SK-N-SH (cell line): ENCODE data around the gene E2F3. TPM values are rescaled to one million over a fixed set of nuclear protein-coding genes. Genes with fewer than 3 reads are reported as not detected.

ENCODE experiments used
- CTCF ChIA-PET: fragments of 300-600, 350-600 bp; formaldehyde crosslinking; extraction: SDS; loops from one replicate; lab custom pipeline; 2021; lab: Yijun Ruan, JAX
- POLR2A ChIA-PET: fragments of 350-600 bp; sonication (Branson Sonifier 250); formaldehyde crosslinking; extraction: SDS; loops from one replicate; lab custom pipeline; 2020; ENCODE audit warnings: antibody characterized with exemption, inconsistent platforms; lab: Yijun Ruan, JAX
- DNase-seq: peaks from one replicate; pipeline ENCODE4 v3.0.0; 2012
- H2AFZ ChIP-seq: fragments of 200-600 bp; sonication (generic); 2 replicates; pipeline ENCODE4 v1.8.1; 2016; ENCODE audit warnings: antibody characterized with exemption, mild to moderate bottlenecking, low read depth
- H3F3A ChIP-seq: fragments of 200-600 bp; sonication (generic); replicated peaks from 2 replicates; pipeline ENCODE3; 2016; ENCODE audit warnings: antibody characterized with exemption, mild to moderate bottlenecking; ENCODE audit not compliant: insufficient read depth
- H3K27ac ChIP-seq, 2 experiments: fragments of 200-500 bp in 1 of 2; fragments of 200-600 bp in 1 of 2; sonication (Bioruptor generic) in 1 of 2; sonication (generic), shearing (Covaris generic) in 1 of 2; 2 replicates each; pipeline versions ENCODE4 v1.5.1 to v1.6.1; 2014 to 2016; ENCODE audit warnings: low read depth in 2 of 2, inconsistent platforms in 1 of 2, low read length in 1 of 2, mild to moderate bottlenecking in 1 of 2, mixed read lengths in 1 of 2
- H3K27me3 ChIP-seq: fragments of 200-600 bp; sonication (generic), shearing (Covaris generic); 2 replicates; pipeline ENCODE4 v1.6.1; 2016; ENCODE audit warnings: mixed run types; ENCODE audit not compliant: insufficient read depth
- H3K36me3 ChIP-seq, 2 experiments: fragments of 200-500 bp in 1 of 2; fragments of 200-600 bp in 1 of 2; sonication (Bioruptor generic) in 1 of 2; sonication (generic) in 1 of 2; replicated peaks in 1 of 2; 2 replicates each; pipeline versions ENCODE3 to v1.5.1; 2014 to 2016; ENCODE audit warnings: low read length in 1 of 2, mild to moderate bottlenecking in 1 of 2; ENCODE audit not compliant: insufficient read depth in 2 of 2, control insufficient read depth in 1 of 2
- H3K4me1 ChIP-seq, 2 experiments: fragments of 200-500 bp in 1 of 2; fragments of 200-600 bp in 1 of 2; sonication (Bioruptor generic) in 1 of 2; sonication (generic), shearing (Covaris generic) in 1 of 2; 2 replicates each; pipeline versions ENCODE4 v1.5.1 to v1.6.1; 2014 to 2016; ENCODE audit warnings: low read depth in 1 of 2, low read length in 1 of 2, mixed run types in 1 of 2; ENCODE audit not compliant: insufficient read depth in 2 of 2, control insufficient read depth in 1 of 2
- H3K4me2 ChIP-seq: fragments of 200-600 bp; sonication (generic), shearing (Covaris generic); 2 replicates; pipeline ENCODE4 v1.6.1; 2017; ENCODE audit warnings: mixed run types
- H3K4me3 ChIP-seq, 2 experiments: fragments of 200-500 bp in 1 of 2; fragments of 200-600 bp in 1 of 2; sonication (Bioruptor generic) in 1 of 2; sonication (generic), shearing (Covaris generic) in 1 of 2; 2 replicates each; pipeline versions ENCODE4 v1.5.1 to v1.8.1; 2014 to 2016; ENCODE audit warnings: low read depth in 2 of 2, inconsistent platforms in 1 of 2, low read length in 1 of 2, mild to moderate bottlenecking in 1 of 2, mixed read lengths in 1 of 2, moderate library complexity in 1 of 2
- H3K79me2 ChIP-seq: fragments of 200-600 bp; sonication (generic); 2 replicates; pipeline ENCODE4 v1.8.1; 2017; ENCODE audit warnings: mild to moderate bottlenecking; ENCODE audit not compliant: insufficient read depth
- H3K9ac ChIP-seq: fragments of 200-600 bp; sonication (generic); 2 replicates; pipeline ENCODE4 v1.6.1; 2017; ENCODE audit warnings: mixed run types
- H3K9me2 ChIP-seq: fragments of 200-600 bp; sonication (generic); 2 replicates; pipeline ENCODE4 v1.6.1; 2017; ENCODE audit warnings: mixed run types
- H3K9me3 ChIP-seq: fragments of 200-600 bp; sonication (generic); 2 replicates; pipeline ENCODE4 v1.6.1; 2017; ENCODE audit warnings: mixed run types, mild to moderate bottlenecking, moderate library complexity
- H4K20me1 ChIP-seq: fragments of 200-600 bp; sonication (generic); 2 replicates; pipeline ENCODE4 v1.6.1; 2017; ENCODE audit warnings: mild to moderate bottlenecking, mixed run types; ENCODE audit not compliant: insufficient read depth
- EP300 ChIP-seq, 2 experiments: IDR thresholded peaks; 2 replicates each; pipeline versions ENCODE4 v1.4.0 to v1.6.1; 2012; ENCODE audit warnings: borderline replicate concordance in 1 of 2, low read depth in 1 of 2, low read length in 1 of 2
- EZH2phosphoT487 ChIP-seq: fragments of 200-600 bp; sonication (generic); IDR thresholded peaks from 2 replicates; pipeline ENCODE4 v1.6.1; 2017; ENCODE audit warnings: low read depth, mixed run types, mild to moderate bottlenecking, antibody characterized with exemption, moderate library complexity, borderline replicate concordance
- FOSL2 ChIP-seq: IDR thresholded peaks from 2 replicates; pipeline ENCODE4 v1.4.0; 2012; ENCODE audit warnings: low read depth, mild to moderate bottlenecking, moderate library complexity, borderline replicate concordance
- FOXM1 ChIP-seq: IDR thresholded peaks from 2 replicates; pipeline ENCODE4 v1.4.0; 2012; ENCODE audit warnings: low read depth, mild to moderate bottlenecking
- JUND ChIP-seq: IDR thresholded peaks from 2 replicates; pipeline ENCODE4 v1.4.0; 2012
- MEF2A ChIP-seq: IDR thresholded peaks from 2 replicates; pipeline ENCODE4 v1.4.0; 2012; ENCODE audit warnings: low read depth, borderline replicate concordance
- MXI1 ChIP-seq: IDR thresholded peaks from 2 replicates; pipeline ENCODE4 v1.6.1; 2012; ENCODE audit warnings: mild to moderate bottlenecking, low read depth, low read length, improper control_type of control experiment
- NFIC ChIP-seq: IDR thresholded peaks from 2 replicates; pipeline ENCODE4 v1.4.0; 2012; ENCODE audit warnings: borderline replicate concordance
- POLR2AphosphoS5 ChIP-seq: IDR thresholded peaks from 2 replicates; pipeline ENCODE4 v1.6.1; 2012; ENCODE audit warnings: low read depth, low read length
- RCOR1 ChIP-seq: fragments of 150-350 bp; IDR thresholded peaks from 2 replicates; pipeline ENCODE4 v1.6.1; 2017; ENCODE audit warnings: antibody characterized with exemption, low read length
- RXRA ChIP-seq: IDR thresholded peaks from 2 replicates; pipeline ENCODE4 v1.4.0; 2012; ENCODE audit warnings: low read depth, mild to moderate bottlenecking, borderline replicate concordance
- SIN3A ChIP-seq: IDR thresholded peaks from 2 replicates; pipeline ENCODE4 v1.6.1; 2012; ENCODE audit warnings: low read depth, mild to moderate bottlenecking, low read length, moderate library complexity, borderline replicate concordance
- SMC3 ChIP-seq: IDR thresholded peaks from 2 replicates; pipeline ENCODE4 v1.6.1; 2012; ENCODE audit warnings: low read depth, low read length, improper control_type of control experiment
- TAF1 ChIP-seq: IDR thresholded peaks from 2 replicates; pipeline ENCODE4 v1.6.1; 2012; ENCODE audit warnings: low read depth, mild to moderate bottlenecking, low read length, moderate library complexity, borderline replicate concordance
- TCF12 ChIP-seq: IDR thresholded peaks from 2 replicates; pipeline ENCODE4 v1.4.0; 2012
- YY1 ChIP-seq: IDR thresholded peaks from 2 replicates; pipeline ENCODE4 v1.4.0; 2012; ENCODE audit warnings: low read depth, mild to moderate bottlenecking
- WGBS: methylation state at CpG from one replicate; pipeline ENCODE4 v1.1.6; 2017; ENCODE audit warnings: low lambda C conversion rate; 5-methylcytosine and 5-hydroxymethylcytosine counted together
- polyA plus RNA-seq, 3 experiments: library from polyadenylated mRNA; depleted of rRNA; stranded (reverse); fragments of >200 nt; gene quantifications; 2 replicates each; pipeline ENCODE4 v1.2.3, GENCODE V29; 2012
- TF ChIP-seq, protein P1 (sequence below): fragments of 150-350 bp; IDR thresholded peaks from 2 replicates; pipeline ENCODE4 v1.6.1; 2017; ENCODE audit warnings: antibody characterized with exemption, low read length, low read depth, borderline replicate concordance
- TF ChIP-seq, protein P2 (sequence below): IDR thresholded peaks from 2 replicates; pipeline ENCODE4; 2012
- TF ChIP-seq, protein P3 (sequence below): fragments of 200-600 bp; sonication (generic); IDR thresholded peaks from 2 replicates; pipeline ENCODE4 v1.6.1; 2017; ENCODE audit warnings: antibody characterized with exemption, mild to moderate bottlenecking, moderate library complexity

The E2F3 gene
- polyA plus RNA-seq, 1 of the 3 experiments (the other 2 are of a cell fraction): 12.7 TPM

DNA sequence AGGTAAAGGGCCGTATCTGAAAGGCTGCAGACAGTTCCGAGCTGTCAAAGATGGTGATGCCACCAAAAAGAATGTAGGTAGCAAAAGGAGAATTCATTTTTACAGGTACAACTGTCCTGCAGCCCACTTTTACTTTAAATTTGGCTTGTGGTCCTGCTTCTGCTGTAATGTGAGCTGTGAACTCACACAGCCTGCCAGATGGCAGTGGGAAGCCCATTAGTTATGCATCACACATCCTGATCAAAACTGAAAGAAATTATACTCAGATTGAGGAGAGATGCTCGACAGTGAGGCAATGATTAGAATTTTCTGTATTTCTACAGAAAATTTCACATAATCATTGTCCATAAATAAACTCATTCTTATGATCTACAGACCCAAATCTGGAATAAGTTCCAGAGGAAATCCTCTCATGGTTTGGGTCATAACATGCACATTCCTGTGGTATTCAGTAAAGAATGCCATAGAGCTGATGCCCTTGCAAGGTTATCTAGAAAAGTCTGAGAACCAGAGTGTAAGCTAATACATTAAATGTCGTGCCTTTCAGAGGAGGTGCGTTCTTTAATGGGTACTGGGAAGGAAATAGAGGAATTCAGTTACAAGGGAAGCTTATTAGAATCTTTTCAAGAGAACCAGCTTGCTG lies 23.9 kb upstream of the E2F3 start:
- Histone ChIP-seq H4K20me1 (no peaks in the 10 kb centered on the region), H3K9me2 (no peaks in the 10 kb centered on the region), H3K27ac (peak overlapping the region; percentile 70 to 81; a peak in 3 of 4 replicates), H3K9ac (peak overlapping the region; percentile 35; the same call in 1 of the 2 replicates), H3K4me1 (peaks cover 3 to 21% of the 10 kb centered on the region in 2 experiments; a peak in 3 of 4 replicates), H3K4me3 (peak overlapping the region in 1 of 2 experiments; percentile 20; a peak in 1 of 4 replicates), H2AFZ (no peak overlapping the region), H3K9me3 (no peaks in the 10 kb centered on the region), H3K79me2 (no peaks in the 10 kb centered on the region), H3F3A (peaks cover 24% of the 10 kb centered on the region), H3K4me2 (peak overlapping the region; percentile 43), H3K27me3 (no peaks in the 10 kb centered on the region), H3K36me3 (no peaks in the 10 kb centered on the region)
- DNase-seq: no peak
- ChIA-PET POLR2A (no interaction called here), CTCF (no interaction called here)
- WGBS: 39% methylated on average over 5 of the region's 5 CpGs
- TF ChIP-seq MXI1 (no peak), FOSL2 (peak; percentile 55), SMC3 (no peak), EP300 (IDR thresholded peaks at IDR 0.05; ENCODE audit: borderline replicate concordance in 1 of 2, low read depth in 1 of 2, low read length in 1 of 2) (peak in 1 of 2 experiments; percentile 75; a peak in 1 of 4 replicates), RXRA (peak; percentile 47; the same call in 1 of the 2 replicates), TCF12 (peak; percentile 80), JUND (peak; percentile 72), EZH2phosphoT487 (no peak), NFIC (peak; percentile 30; the same call in 1 of the 2 replicates), RCOR1 (no peak), YY1 (no peak), TAF1 (no peak), FOXM1 (no peak), SIN3A (no peak), POLR2AphosphoS5 (peak; percentile 44; the same call in 1 of the 2 replicates), MEF2A (no peak)
- TF ChIP-seq, protein P1, sequence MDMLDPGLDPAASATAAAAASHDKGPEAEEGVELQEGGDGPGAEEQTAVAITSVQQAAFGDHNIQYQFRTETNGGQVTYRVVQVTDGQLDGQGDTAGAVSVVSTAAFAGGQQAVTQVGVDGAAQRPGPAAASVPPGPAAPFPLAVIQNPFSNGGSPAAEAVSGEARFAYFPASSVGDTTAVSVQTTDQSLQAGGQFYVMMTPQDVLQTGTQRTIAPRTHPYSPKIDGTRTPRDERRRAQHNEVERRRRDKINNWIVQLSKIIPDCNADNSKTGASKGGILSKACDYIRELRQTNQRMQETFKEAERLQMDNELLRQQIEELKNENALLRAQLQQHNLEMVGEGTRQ: no peak
- TF ChIP-seq, protein P2, sequence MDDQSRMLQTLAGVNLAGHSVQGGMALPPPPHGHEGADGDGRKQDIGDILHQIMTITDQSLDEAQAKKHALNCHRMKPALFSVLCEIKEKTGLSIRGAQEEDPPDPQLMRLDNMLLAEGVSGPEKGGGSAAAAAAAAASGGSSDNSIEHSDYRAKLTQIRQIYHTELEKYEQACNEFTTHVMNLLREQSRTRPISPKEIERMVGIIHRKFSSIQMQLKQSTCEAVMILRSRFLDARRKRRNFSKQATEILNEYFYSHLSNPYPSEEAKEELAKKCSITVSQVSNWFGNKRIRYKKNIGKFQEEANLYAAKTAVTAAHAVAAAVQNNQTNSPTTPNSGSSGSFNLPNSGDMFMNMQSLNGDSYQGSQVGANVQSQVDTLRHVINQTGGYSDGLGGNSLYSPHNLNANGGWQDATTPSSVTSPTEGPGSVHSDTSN: peak; percentile 60; the same call in 1 of the 2 replicates
- TF ChIP-seq, protein P3, sequence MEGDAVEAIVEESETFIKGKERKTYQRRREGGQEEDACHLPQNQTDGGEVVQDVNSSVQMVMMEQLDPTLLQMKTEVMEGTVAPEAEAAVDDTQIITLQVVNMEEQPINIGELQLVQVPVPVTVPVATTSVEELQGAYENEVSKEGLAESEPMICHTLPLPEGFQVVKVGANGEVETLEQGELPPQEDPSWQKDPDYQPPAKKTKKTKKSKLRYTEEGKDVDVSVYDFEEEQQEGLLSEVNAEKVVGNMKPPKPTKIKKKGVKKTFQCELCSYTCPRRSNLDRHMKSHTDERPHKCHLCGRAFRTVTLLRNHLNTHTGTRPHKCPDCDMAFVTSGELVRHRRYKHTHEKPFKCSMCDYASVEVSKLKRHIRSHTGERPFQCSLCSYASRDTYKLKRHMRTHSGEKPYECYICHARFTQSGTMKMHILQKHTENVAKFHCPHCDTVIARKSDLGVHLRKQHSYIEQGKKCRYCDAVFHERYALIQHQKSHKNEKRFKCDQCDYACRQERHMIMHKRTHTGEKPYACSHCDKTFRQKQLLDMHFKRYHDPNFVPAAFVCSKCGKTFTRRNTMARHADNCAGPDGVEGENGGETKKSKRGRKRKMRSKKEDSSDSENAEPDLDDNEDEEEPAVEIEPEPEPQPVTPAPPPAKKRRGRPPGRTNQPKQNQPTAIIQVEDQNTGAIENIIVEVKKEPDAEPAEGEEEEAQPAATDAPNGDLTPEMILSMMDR: no peak
